Smooth muscle cell (in vitro differentiated cells): ENCODE data around the gene ATP8B1. TPM values are rescaled to one million over a fixed set of nuclear protein-coding genes. Genes with fewer than 3 reads are reported as not detected.

Experiments used
- DNase-seq: peaks from one replicate; lab custom pipeline; 2025; ENCODE audit not compliant: unreplicated experiment; lab: John Stamatoyannopoulos, UW
- H2AFZ ChIP-seq: fragments of 200-600 bp; sonication (generic); 2 replicates; pipeline ENCODE4 v1.6.0; 2016; ENCODE audit warnings: antibody characterized with exemption, low read depth, mild to moderate bottlenecking
- H3F3A ChIP-seq: fragments of 200-600 bp; sonication (generic); 2 replicates; pipeline ENCODE4 v1.6.0; 2017; ENCODE audit warnings: antibody characterized with exemption, low read depth
- H3K27ac ChIP-seq: fragments of 200-600 bp; sonication (generic); 2 replicates; pipeline ENCODE4 v1.5.1; 2016; ENCODE audit warnings: low read depth, mild to moderate bottlenecking
- H3K27me3 ChIP-seq: fragments of 200-600 bp; sonication (generic); 2 replicates; pipeline ENCODE4 v1.6.1; 2016; ENCODE audit warnings: low read depth, mild to moderate bottlenecking
- H3K36me3 ChIP-seq: fragments of 200-600 bp; sonication (generic); 2 replicates; pipeline ENCODE4 v1.5.1; 2016; ENCODE audit warnings: low read depth
- H3K4me1 ChIP-seq: fragments of 200-600 bp; sonication (generic); 2 replicates; pipeline ENCODE4 v1.5.1; 2016; ENCODE audit warnings: low read depth
- H3K4me2 ChIP-seq: fragments of 200-600 bp; sonication (generic); 2 replicates; pipeline ENCODE4 v1.6.0; 2016; ENCODE audit warnings: mild to moderate bottlenecking
- H3K4me3 ChIP-seq: fragments of 200-600 bp; sonication (generic); 2 replicates; pipeline ENCODE4 v1.5.1; 2016; ENCODE audit warnings: mild to moderate bottlenecking
- H3K79me2 ChIP-seq: fragments of 200-600 bp; sonication (generic); 2 replicates; pipeline ENCODE4 v1.6.0; 2016; ENCODE audit warnings: low read depth, mild to moderate bottlenecking
- H3K9ac ChIP-seq: fragments of 200-600 bp; sonication (generic); 2 replicates; pipeline ENCODE4 v1.6.0; 2016; ENCODE audit warnings: low read depth
- H3K9me3 ChIP-seq: fragments of 200-600 bp; sonication (generic); replicated peaks from 2 replicates; pipeline ENCODE4 v1.5.1; 2016; ENCODE audit warnings: low read depth
- H4K20me1 ChIP-seq: fragments of 200-600 bp; sonication (generic); 2 replicates; pipeline ENCODE4 v1.6.0; 2016; ENCODE audit warnings: low read depth
- WGBS: methylation state at CpG from one replicate; pipeline ENCODE4 v1.1.7; 2016; ENCODE audit warnings: low lambda C conversion rate; 5-methylcytosine and 5-hydroxymethylcytosine counted together
- polyA plus RNA-seq: library from polyadenylated mRNA; unstranded; fragments of >200 nt; fragmentation: Nextera tagmentation; extraction: Ambion mirVana; gene quantifications from 2 replicates; pipeline ENCODE4 v1.2.1, GENCODE V29; 2016
- total RNA-seq: library from RNA; depleted of rRNA; stranded (reverse); fragments of >200 nt; gene quantifications from 2 replicates; pipeline ENCODE4 v1.2.3, GENCODE V29; 2014
- TF ChIP-seq, protein P1 (sequence below): fragments of 200-600 bp; sonication (generic); IDR thresholded peaks from 2 replicates; pipeline ENCODE4 v1.5.1; 2017; ENCODE audit warnings: borderline replicate concordance, mild to moderate bottlenecking, antibody characterized with exemption; ENCODE audit not compliant: insufficient read depth, poor library complexity, severe bottlenecking

Gene ATP8B1
- total and polyA plus RNA-seq, 2 experiments from 2014 or later, result 1.1 to 6.1 TPM

DNA sequence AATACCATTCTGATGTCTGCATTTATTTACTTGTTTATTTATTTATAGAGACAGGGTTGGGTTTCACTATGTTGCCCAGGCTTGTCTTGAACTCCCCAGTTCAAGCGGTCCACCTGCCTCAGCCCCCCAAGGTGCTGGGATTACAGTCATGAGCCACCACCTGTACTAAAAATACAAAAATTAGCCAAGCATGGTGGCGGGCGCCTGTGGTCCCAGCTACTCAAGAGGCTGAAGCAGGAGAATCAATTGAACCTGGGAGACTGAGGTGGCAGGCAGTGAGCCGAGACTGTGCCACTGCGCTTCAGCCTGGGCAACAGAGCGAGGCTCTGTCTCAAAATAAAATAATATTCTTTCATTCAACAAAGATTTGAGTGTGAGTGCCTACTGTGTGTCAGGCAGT lies 2.0 kb upstream of the ATP8B1 start:
- Histone ChIP-seq H3F3A (no peaks in the 10 kb centered on the region), H3K4me1 (peaks cover 10% of the 10 kb centered on the region), H3K9ac (no peak overlapping the region), H2AFZ (no peak overlapping the region), H3K27ac (no peak overlapping the region), H3K36me3 (no peaks in the 10 kb centered on the region), H3K27me3 (peaks cover 50% of the 10 kb centered on the region), H3K4me2 (no peak overlapping the region), H3K9me3 (no peaks in the 10 kb centered on the region), H3K4me3 (no peak overlapping the region), H4K20me1 (no peaks in the 10 kb centered on the region), H3K79me2 (no peaks in the 10 kb centered on the region)
- TF ChIP-seq, protein P1, sequence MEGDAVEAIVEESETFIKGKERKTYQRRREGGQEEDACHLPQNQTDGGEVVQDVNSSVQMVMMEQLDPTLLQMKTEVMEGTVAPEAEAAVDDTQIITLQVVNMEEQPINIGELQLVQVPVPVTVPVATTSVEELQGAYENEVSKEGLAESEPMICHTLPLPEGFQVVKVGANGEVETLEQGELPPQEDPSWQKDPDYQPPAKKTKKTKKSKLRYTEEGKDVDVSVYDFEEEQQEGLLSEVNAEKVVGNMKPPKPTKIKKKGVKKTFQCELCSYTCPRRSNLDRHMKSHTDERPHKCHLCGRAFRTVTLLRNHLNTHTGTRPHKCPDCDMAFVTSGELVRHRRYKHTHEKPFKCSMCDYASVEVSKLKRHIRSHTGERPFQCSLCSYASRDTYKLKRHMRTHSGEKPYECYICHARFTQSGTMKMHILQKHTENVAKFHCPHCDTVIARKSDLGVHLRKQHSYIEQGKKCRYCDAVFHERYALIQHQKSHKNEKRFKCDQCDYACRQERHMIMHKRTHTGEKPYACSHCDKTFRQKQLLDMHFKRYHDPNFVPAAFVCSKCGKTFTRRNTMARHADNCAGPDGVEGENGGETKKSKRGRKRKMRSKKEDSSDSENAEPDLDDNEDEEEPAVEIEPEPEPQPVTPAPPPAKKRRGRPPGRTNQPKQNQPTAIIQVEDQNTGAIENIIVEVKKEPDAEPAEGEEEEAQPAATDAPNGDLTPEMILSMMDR, result no peak
- no peak for DNase-seq
- 98% methylated on average over 6 of the region's 6 CpGs for WGBS

DNA sequence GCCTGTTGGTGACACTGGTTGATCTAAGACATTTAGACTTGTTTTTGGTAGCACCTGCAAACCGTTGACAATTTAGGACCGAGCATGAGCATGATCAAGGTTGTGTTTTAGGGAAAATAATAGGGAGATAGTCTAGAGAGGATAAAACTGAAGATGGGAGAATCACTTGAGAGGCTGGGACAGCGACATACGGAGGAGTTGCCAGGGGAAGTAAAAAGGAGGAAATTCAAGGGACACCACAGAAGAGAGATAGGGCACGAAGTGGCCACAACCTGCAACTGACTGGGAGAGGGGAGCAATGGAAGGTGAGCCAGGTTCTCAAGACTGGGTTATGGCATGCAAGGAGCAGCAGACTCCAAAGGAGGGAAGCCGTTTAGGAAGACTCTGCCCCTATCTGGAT lies 1.4 kb upstream of the ATP8B1 start:
- Histone ChIP-seq H3F3A (no peaks in the 10 kb centered on the region), H3K27ac (no peak overlapping the region), H3K4me1 (peaks cover 10% of the 10 kb centered on the region), H3K79me2 (no peaks in the 10 kb centered on the region), H3K9ac (no peak overlapping the region), H3K9me3 (no peaks in the 10 kb centered on the region), H4K20me1 (no peaks in the 10 kb centered on the region), H3K4me3 (no peak overlapping the region), H3K36me3 (no peaks in the 10 kb centered on the region), H3K27me3 (peaks cover 55% of the 10 kb centered on the region), H3K4me2 (no peak overlapping the region), H2AFZ (no peak overlapping the region)
- TF ChIP-seq, protein P1, result no peak
- WGBS, result 91% methylated on average over 6 of the region's 6 CpGs
- DNase-seq, result no peak

DNA sequence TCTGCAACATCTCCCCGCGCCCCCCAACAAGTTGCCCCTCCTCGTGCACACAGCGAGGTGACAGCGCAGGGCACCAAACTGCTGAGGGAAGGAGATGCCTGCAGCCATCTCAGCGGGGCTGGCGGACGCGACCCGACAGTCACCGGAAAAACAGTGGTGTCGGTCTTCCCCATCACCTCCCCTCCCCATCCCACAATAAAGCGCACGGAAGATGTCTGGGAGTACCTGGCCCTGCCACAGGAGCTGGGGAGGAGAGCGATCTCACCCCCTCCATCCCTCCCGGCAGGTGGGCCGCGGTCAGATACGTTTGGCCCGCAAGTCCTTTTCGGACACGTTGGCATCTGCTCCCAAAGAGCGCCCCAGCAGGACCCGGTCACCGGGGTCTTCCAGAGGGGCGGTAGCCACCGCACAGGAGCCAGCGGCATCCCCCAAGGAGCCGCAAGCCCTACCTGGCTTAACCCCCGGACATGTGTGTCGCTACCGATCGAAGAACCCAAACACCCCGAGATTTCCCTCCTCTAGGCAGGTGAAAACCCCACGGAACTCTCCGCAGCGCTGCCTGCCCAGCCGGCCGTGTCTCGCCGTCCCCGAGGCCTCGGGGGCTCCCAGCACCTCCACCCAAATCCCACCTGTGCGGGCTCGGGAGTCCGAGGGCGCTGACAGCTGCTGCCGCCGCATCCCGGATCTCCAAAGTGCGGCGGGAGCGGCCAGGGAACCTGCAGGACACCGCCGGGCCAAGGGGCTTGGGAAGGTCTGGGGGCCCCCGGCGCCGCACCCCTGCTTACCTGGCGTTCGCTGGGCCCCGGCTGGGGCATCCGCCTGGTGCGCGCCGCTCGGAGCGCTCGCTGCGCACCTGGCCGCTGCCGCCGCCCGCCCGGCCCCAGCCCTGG lies 657 bp downstream of the ATP8B1 start:
- no peak for DNase-seq
- H3K79me2 ChIP-seq, result no peaks in the 10 kb centered on the region
- peak overlapping the region; percentile 70 for H2AFZ ChIP-seq

More for the DNA sequence above, 657 bp downstream of the ATP8B1 start:
- H3K4me3 ChIP-seq, result peak overlapping the region; percentile 66
- WGBS, result 2% methylated on average over 57 of the region's 74 CpGs
- H3K9ac ChIP-seq, result no peak overlapping the region
- no peaks in the 10 kb centered on the region for H4K20me1 ChIP-seq
- H3K9me3 ChIP-seq, result no peaks in the 10 kb centered on the region
- H3K27me3 ChIP-seq, result peaks cover 63% of the 10 kb centered on the region
- peaks cover 10% of the 10 kb centered on the region for H3K4me1 ChIP-seq
- H3F3A ChIP-seq, result no peaks in the 10 kb centered on the region
- no peaks in the 10 kb centered on the region for H3K36me3 ChIP-seq
- H3K27ac ChIP-seq, result no peak overlapping the region
- H3K4me2 ChIP-seq, result peak overlapping the region; percentile 95
- TF ChIP-seq, protein P1, result no peak
